DOHH2 (cell line): ENCODE measurements around the gene GFPT2.

Experiments used
- H3F3A ChIP-seq: fragments of 200-600 bp; sonication (generic), shearing (Covaris generic); 2 replicates; pipeline ENCODE4 v1.6.0; 2016; ENCODE audit warnings: antibody characterized with exemption, mild to moderate bottlenecking; ENCODE audit not compliant: control insufficient read depth, insufficient read depth
- H3K27ac ChIP-seq: fragments of 200-600 bp; sonication (generic); 2 replicates; pipeline ENCODE4 v1.5.1; 2014; ENCODE audit warnings: low read depth, mild to moderate bottlenecking, low read length, moderate library complexity
- H3K27me3 ChIP-seq: fragments of 200-600 bp; sonication (generic); 2 replicates; pipeline ENCODE4 v1.6.1; 2014; ENCODE audit warnings: mild to moderate bottlenecking, low read length, mixed read lengths; ENCODE audit not compliant: control insufficient read depth
- H3K36me3 ChIP-seq: fragments of 200-600 bp; sonication (generic); 2 replicates; pipeline ENCODE4 v1.6.1; 2014; ENCODE audit warnings: mild to moderate bottlenecking, low read length, moderate library complexity, mixed read lengths; ENCODE audit not compliant: control insufficient read depth
- H3K4me1 ChIP-seq: fragments of 200-600 bp; sonication (generic); 2 replicates; pipeline ENCODE4 v1.6.1; 2014; ENCODE audit warnings: mild to moderate bottlenecking, low read length, mixed read lengths; ENCODE audit not compliant: control insufficient read depth
- H3K4me2 ChIP-seq: fragments of 200-600 bp; sonication (generic); 2 replicates; pipeline ENCODE4 v1.6.0; 2014; ENCODE audit warnings: mild to moderate bottlenecking, low read length, moderate library complexity
- H3K4me3 ChIP-seq: fragments of 200-600 bp; sonication (generic); 2 replicates; pipeline ENCODE4 v1.5.1; 2014; ENCODE audit warnings: mild to moderate bottlenecking, low read length, mixed read lengths
- H3K79me2 ChIP-seq: fragments of 200-600 bp; sonication (generic); 2 replicates; pipeline ENCODE4 v1.6.1; 2014; ENCODE audit warnings: mild to moderate bottlenecking, low read length, mixed read lengths; ENCODE audit not compliant: control insufficient read depth
- H3K9me2 ChIP-seq: fragments of 200-600 bp; sonication (generic); replicated peaks from 2 replicates; pipeline ENCODE4 v1.6.1; 2014; ENCODE audit warnings: mild to moderate bottlenecking, low read length, mixed read lengths; ENCODE audit not compliant: control insufficient read depth
- H3K9me3 ChIP-seq: fragments of 200-600 bp; sonication (generic); 2 replicates; pipeline ENCODE4 v1.6.1; 2014; ENCODE audit warnings: antibody characterized with exemption, low read length, mixed read lengths; ENCODE audit not compliant: control insufficient read depth, insufficient read depth
- H4K20me1 ChIP-seq: fragments of 200-600 bp; sonication (generic); 2 replicates; pipeline ENCODE4 v1.6.0; 2014; ENCODE audit warnings: low read depth, mild to moderate bottlenecking, antibody characterized with exemption, low read length, moderate library complexity; ENCODE audit not compliant: control insufficient read depth, insufficient read depth
- CTCF ChIP-seq: fragments of 200-600 bp; sonication (generic); IDR thresholded peaks from one replicate; pipeline ENCODE4 v1.5.1; 2014; ENCODE audit warnings: antibody characterized with exemption, mild to moderate bottlenecking, low read depth, low read length; ENCODE audit not compliant: poor library complexity, severe bottlenecking
- EZH2phosphoT487 ChIP-seq: fragments of 200-600 bp; sonication (generic); IDR thresholded peaks from 2 replicates; pipeline ENCODE4 v1.6.1; 2017; ENCODE audit warnings: borderline replicate concordance, mild to moderate bottlenecking, antibody characterized with exemption, low read length, moderate library complexity, mixed read lengths

The GFPT2 gene

GRCh38 chr5:180380441-180380840, 27.3 kb upstream of the GFPT2 start:
- H3K4me3 ChIP-seq = no peak overlapping the region
- no peak overlapping the region for H3K4me2 ChIP-seq
- H3K79me2 ChIP-seq = no peaks in the 10 kb centered on the region
- no peaks in the 10 kb centered on the region for H3K9me2 ChIP-seq
- H4K20me1 ChIP-seq = no peaks in the 10 kb centered on the region
- no peak for TF ChIP-seq CTCF
- no peak for TF ChIP-seq EZH2phosphoT487
- no peaks in the 10 kb centered on the region for H3K4me1 ChIP-seq
- no peaks in the 10 kb centered on the region for H3K9me3 ChIP-seq
- H3F3A ChIP-seq = no peaks in the 10 kb centered on the region
- H3K27me3 ChIP-seq = no peaks in the 10 kb centered on the region
- no peak overlapping the region for H3K27ac ChIP-seq
- H3K36me3 ChIP-seq = no peaks in the 10 kb centered on the region

- H3K27ac ChIP-seq = no peak overlapping the region
- no peaks in the 10 kb centered on the region for H3K9me3 ChIP-seq
- H3F3A ChIP-seq = no peaks in the 10 kb centered on the region
- H4K20me1 ChIP-seq = no peaks in the 10 kb centered on the region
- no peaks in the 10 kb centered on the region for H3K27me3 ChIP-seq
- TF ChIP-seq CTCF (no peak), EZH2phosphoT487 (no peak)
- H3K4me3 ChIP-seq = no peak overlapping the region
- H3K9me2 ChIP-seq = no peaks in the 10 kb centered on the region
- no peaks in the 10 kb centered on the region for H3K4me1 ChIP-seq
- H3K79me2 ChIP-seq = no peaks in the 10 kb centered on the region
- H3K4me2 ChIP-seq = no peak overlapping the region
- H3K36me3 ChIP-seq = no peaks in the 10 kb centered on the region
Measured at GRCh38 chr5:180379355-180380070, 26.4 kb upstream of the GFPT2 start.

GRCh38 chr5:180378438-180379344, 25.6 kb upstream of the GFPT2 start:
- no peaks in the 10 kb centered on the region for H3K36me3 ChIP-seq
- no peak overlapping the region for H3K4me3 ChIP-seq
- no peaks in the 10 kb centered on the region for H3K27me3 ChIP-seq
- no peak overlapping the region for H3K27ac ChIP-seq
- no peaks in the 10 kb centered on the region for H4K20me1 ChIP-seq
- H3K9me3 ChIP-seq = no peaks in the 10 kb centered on the region
- no peaks in the 10 kb centered on the region for H3K9me2 ChIP-seq
- TF ChIP-seq EZH2phosphoT487 (no peak), CTCF (no peak)
- no peaks in the 10 kb centered on the region for H3K79me2 ChIP-seq
- H3F3A ChIP-seq = no peaks in the 10 kb centered on the region
- no peaks in the 10 kb centered on the region for H3K4me1 ChIP-seq
- H3K4me2 ChIP-seq = no peak overlapping the region
